HEK293 (cell line): ENCODE results near the gene HEATR3.

ENCODE experiments used
- GLIS2 ChIP-seq: fragments of 450-650 bp; formaldehyde crosslinking; IDR thresholded peaks from 2 replicates; pipeline ENCODE4 v1.5.1; 2016; ENCODE audit warnings: missing biosample characterization, missing genetic modification characterization
- OVOL3 ChIP-seq: fragments of 450-650 bp; formaldehyde crosslinking; IDR thresholded peaks from 2 replicates; pipeline ENCODE4 v1.5.1; 2016; ENCODE audit warnings: missing biosample characterization, missing genetic modification characterization
- PATZ1 ChIP-seq: fragments of 450-650 bp; formaldehyde crosslinking; IDR thresholded peaks from 2 replicates; pipeline ENCODE4 v1.5.1; 2016; ENCODE audit warnings: missing biosample characterization, missing genetic modification characterization
- PRDM1 ChIP-seq: fragments of 450-650 bp; formaldehyde crosslinking; IDR thresholded peaks from 2 replicates; pipeline ENCODE4; 2016; ENCODE audit warnings: missing biosample characterization, missing genetic modification characterization
- ZBTB7A ChIP-seq: fragments of 450-650 bp; formaldehyde crosslinking; IDR thresholded peaks from 2 replicates; pipeline ENCODE4 v1.5.1; 2016; ENCODE audit warnings: low read depth, missing biosample characterization, missing genetic modification characterization
- ZEB2 ChIP-seq: fragments of 450-650 bp; formaldehyde crosslinking; IDR thresholded peaks from 2 replicates; pipeline ENCODE4 v1.5.1; 2016; ENCODE audit warnings: missing biosample characterization, missing genetic modification characterization
- ZFP41 ChIP-seq: fragments of 450-650 bp; formaldehyde crosslinking; IDR thresholded peaks from 2 replicates; pipeline ENCODE4 v1.5.1; 2016; ENCODE audit warnings: missing biosample characterization, missing genetic modification characterization, borderline replicate concordance
- ZNF10 ChIP-seq: fragments of 450-650 bp; formaldehyde crosslinking; IDR thresholded peaks from 2 replicates; pipeline ENCODE4 v1.5.1; 2017; ENCODE audit warnings: missing biosample characterization, missing genetic modification characterization
- ZNF155 ChIP-seq: fragments of 450-650 bp; formaldehyde crosslinking; IDR thresholded peaks from 2 replicates; pipeline ENCODE4 v1.5.1; 2016; ENCODE audit warnings: missing biosample characterization, missing genetic modification characterization
- ZNF16 ChIP-seq: fragments of 450-650 bp; formaldehyde crosslinking; IDR thresholded peaks from 2 replicates; pipeline ENCODE4 v1.5.1; 2016; ENCODE audit warnings: low read depth, missing biosample characterization, missing genetic modification characterization
- ZNF169 ChIP-seq: fragments of 450-650 bp; formaldehyde crosslinking; IDR thresholded peaks from 2 replicates; pipeline ENCODE4 v1.5.1; 2016; ENCODE audit warnings: missing biosample characterization, missing genetic modification characterization
- ZNF2 ChIP-seq: fragments of 450-650 bp; formaldehyde crosslinking; IDR thresholded peaks from 2 replicates; pipeline ENCODE4 v1.5.1; 2016; ENCODE audit warnings: missing biosample characterization, missing genetic modification characterization
- ZNF211 ChIP-seq: fragments of 450-650 bp; formaldehyde crosslinking; IDR thresholded peaks from 2 replicates; pipeline ENCODE4 v1.5.1; 2016; ENCODE audit warnings: low read depth, missing biosample characterization, missing genetic modification characterization
- ZNF26 ChIP-seq: fragments of 450-650 bp; formaldehyde crosslinking; IDR thresholded peaks from 2 replicates; pipeline ENCODE4 v1.5.1; 2016; ENCODE audit warnings: missing biosample characterization, missing genetic modification characterization
- ZNF324 ChIP-seq: fragments of 450-650 bp; formaldehyde crosslinking; IDR thresholded peaks from 2 replicates; pipeline ENCODE4 v1.5.1; 2016; ENCODE audit warnings: missing biosample characterization, missing genetic modification characterization
- ZNF37A ChIP-seq: fragments of 450-650 bp; IDR thresholded peaks from 2 replicates; pipeline ENCODE4 v1.5.1; 2018; ENCODE audit warnings: missing biosample characterization, missing genetic modification characterization
- ZNF416 ChIP-seq: fragments of 450-650 bp; formaldehyde crosslinking; IDR thresholded peaks from 2 replicates; pipeline ENCODE4 v1.5.1; 2016; ENCODE audit warnings: missing biosample characterization, missing genetic modification characterization
- ZNF513 ChIP-seq: fragments of 450-650 bp; IDR thresholded peaks from 2 replicates; pipeline ENCODE4 v1.5.1; 2018; ENCODE audit warnings: missing biosample characterization, missing genetic modification characterization
- ZNF558 ChIP-seq: fragments of 450-650 bp; formaldehyde crosslinking; IDR thresholded peaks from 2 replicates; pipeline ENCODE4 v1.5.1; 2016; ENCODE audit warnings: missing biosample characterization, missing genetic modification characterization
- ZNF747 ChIP-seq: fragments of 450-650 bp; formaldehyde crosslinking; IDR thresholded peaks from 2 replicates; pipeline ENCODE4 v1.5.1; 2016; ENCODE audit warnings: missing biosample characterization, missing genetic modification characterization
- ZNF768 ChIP-seq: fragments of 450-650 bp; formaldehyde crosslinking; IDR thresholded peaks from 2 replicates; pipeline ENCODE4 v1.5.1; 2018; ENCODE audit warnings: missing biosample characterization, mild to moderate bottlenecking, missing genetic modification characterization
- ZNF776 ChIP-seq: fragments of 450-650 bp; formaldehyde crosslinking; IDR thresholded peaks from 2 replicates; pipeline ENCODE4 v1.5.0; 2017; ENCODE audit warnings: missing biosample characterization, missing genetic modification characterization, borderline replicate concordance
- ZNF792 ChIP-seq: fragments of 450-650 bp; formaldehyde crosslinking; IDR thresholded peaks from 2 replicates; pipeline ENCODE4 v1.5.1; 2016; ENCODE audit warnings: missing biosample characterization, missing genetic modification characterization
- ZNF830 ChIP-seq: fragments of 450-650 bp; IDR thresholded peaks from 2 replicates; pipeline ENCODE4 v1.5.0; 2018; ENCODE audit warnings: missing biosample characterization, missing genetic modification characterization, low read depth, mild to moderate bottlenecking, moderate library complexity
- TF ChIP-seq, protein P1 (sequence below): fragments of 450-650 bp; formaldehyde crosslinking; IDR thresholded peaks from 2 replicates; pipeline ENCODE4 v1.5.1; 2016; ENCODE audit warnings: missing biosample characterization, missing genetic modification characterization
- TF ChIP-seq, protein P2 (sequence below): fragments of 450-650 bp; formaldehyde crosslinking; IDR thresholded peaks from 2 replicates; pipeline ENCODE4 v1.5.1; 2017; ENCODE audit warnings: missing biosample characterization, missing genetic modification characterization
- TF ChIP-seq, protein P3 (sequence below): fragments of 450-650 bp; formaldehyde crosslinking; IDR thresholded peaks from 2 replicates; pipeline ENCODE4 v1.5.1; 2016; ENCODE audit warnings: missing biosample characterization, missing genetic modification characterization
- TF ChIP-seq, protein P4 (sequence below): fragments of 450-650 bp; formaldehyde crosslinking; IDR thresholded peaks from 2 replicates; pipeline ENCODE4 v1.5.1; 2016; ENCODE audit warnings: missing biosample characterization, missing genetic modification characterization

Gene HEATR3

DNA sequence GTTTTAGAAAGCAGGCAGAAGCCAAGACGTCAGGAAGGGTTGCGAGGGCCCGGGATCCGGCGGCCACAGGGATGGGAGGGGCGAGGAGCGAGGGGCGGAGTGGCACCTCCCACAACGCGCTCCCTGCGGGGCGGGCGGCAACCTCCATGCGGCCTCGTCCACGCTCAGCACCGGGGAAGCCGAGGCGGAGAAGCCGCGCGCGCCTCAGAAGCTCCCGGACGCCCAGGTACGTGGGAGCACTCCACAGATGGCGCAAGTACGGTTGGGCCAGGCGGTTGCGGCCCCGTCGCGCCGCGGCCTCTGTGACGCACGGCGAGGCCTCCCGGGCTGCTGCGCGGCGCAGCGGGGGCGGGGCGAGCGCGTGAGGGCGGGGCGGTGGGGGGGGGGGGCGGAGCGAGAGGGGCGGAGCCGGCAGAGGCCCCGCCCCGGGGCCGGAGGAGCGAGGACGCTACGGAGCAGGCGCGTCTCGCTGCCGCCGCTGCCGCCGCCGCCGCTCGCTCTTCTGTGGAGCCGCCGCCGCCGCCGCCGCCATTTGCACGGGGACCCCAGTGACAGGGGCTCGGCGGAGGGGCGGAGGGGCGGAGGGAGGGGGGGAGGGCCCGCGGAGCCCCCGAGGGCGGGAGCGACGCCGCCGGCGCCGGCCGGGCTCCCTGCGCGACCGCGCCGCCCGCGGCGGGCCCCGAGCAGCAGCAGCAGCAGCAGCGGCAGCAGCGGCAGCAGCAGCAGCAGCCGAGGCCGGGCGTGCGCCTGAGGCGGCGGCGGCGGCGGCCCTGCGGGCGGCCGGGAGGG lies 87.2 kb downstream of the HEATR3 start, which contains the start of gene TENT4B (continued):
- TF ChIP-seq OVOL3 (tag by site-specific recombination) (no peak), ZNF792 (tag by site-specific recombination) (no peak), ZNF513 (tag by site-specific recombination) (no peak), ZNF10 (tag by site-specific recombination) (no peak), PRDM1 (tag by site-specific recombination) (no peak), ZNF416 (tag by site-specific recombination) (no peak), ZEB2 (tag by site-specific recombination) (peak; percentile 57; the same call in 1 of the 2 replicates), ZFP41 (tag by site-specific recombination) (no peak), ZBTB7A (tag by site-specific recombination) (no peak), ZNF211 (no peak), ZNF155 (tag by site-specific recombination) (no peak), ZNF558 (no peak), ZNF2 (tag by site-specific recombination) (0 out of 2 replicates have a peak, but pooled peaks have one; percentile 13), ZNF324 (tag by site-specific recombination) (no peak), ZNF169 (tag by site-specific recombination) (no peak), ZNF16 (tag by site-specific recombination) (no peak), ZNF768 (no peak), GLIS2 (tag by site-specific recombination) (peak; percentile 95), ZNF776 (tag by site-specific recombination) (no peak), ZNF830 (tag by site-specific recombination) (no peak), ZNF37A (tag by site-specific recombination) (no peak), PATZ1 (tag by site-specific recombination) (peak; percentile 79), ZNF26 (no peak), ZNF747 (tag by site-specific recombination) (no peak)
- TF ChIP-seq, protein P1, sequence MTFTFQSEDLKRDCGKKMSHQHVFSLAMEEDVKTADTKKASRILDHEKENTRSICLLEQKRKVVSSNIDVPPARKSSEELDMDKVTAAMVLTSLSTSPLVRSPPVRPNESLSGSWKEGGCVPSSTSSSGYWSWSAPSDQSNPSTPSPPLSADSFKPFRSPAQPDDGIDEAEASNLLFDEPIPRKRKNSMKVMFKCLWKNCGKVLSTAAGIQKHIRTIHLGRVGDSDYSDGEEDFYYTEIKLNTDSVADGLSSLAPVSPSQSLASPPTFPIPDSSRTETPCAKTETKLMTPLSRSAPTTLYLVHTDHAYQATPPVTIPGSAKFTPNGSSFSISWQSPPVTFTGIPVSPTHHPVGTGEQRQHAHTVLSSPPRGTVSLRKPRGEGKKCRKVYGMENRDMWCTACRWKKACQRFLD (tag by site-specific recombination): no peak
- TF ChIP-seq, protein P2, sequence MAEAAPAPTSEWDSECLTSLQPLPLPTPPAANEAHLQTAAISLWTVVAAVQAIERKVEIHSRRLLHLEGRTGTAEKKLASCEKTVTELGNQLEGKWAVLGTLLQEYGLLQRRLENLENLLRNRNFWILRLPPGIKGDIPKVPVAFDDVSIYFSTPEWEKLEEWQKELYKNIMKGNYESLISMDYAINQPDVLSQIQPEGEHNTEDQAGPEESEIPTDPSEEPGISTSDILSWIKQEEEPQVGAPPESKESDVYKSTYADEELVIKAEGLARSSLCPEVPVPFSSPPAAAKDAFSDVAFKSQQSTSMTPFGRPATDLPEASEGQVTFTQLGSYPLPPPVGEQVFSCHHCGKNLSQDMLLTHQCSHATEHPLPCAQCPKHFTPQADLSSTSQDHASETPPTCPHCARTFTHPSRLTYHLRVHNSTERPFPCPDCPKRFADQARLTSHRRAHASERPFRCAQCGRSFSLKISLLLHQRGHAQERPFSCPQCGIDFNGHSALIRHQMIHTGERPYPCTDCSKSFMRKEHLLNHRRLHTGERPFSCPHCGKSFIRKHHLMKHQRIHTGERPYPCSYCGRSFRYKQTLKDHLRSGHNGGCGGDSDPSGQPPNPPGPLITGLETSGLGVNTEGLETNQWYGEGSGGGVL (tag by site-specific recombination): no peak
- TF ChIP-seq, protein P3, sequence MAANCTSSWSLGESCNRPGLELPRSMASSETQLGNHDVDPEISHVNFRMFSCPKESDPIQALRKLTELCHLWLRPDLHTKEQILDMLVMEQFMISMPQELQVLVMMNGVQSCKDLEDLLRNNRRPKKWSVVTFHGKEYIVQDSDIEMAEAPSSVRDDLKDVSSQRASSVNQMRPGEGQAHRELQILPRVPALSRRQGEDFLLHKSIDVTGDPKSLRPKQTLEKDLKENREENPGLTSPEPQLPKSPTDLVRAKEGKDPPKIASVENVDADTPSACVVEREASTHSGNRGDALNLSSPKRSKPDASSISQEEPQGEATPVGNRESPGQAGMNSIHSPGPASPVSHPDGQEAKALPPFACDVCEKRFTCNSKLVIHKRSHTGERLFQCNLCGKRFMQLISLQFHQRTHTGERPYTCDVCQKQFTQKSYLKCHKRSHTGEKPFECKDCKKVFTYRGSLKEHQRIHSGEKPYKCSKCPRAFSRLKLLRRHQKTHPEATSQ (tag by site-specific recombination): peak; percentile 70; the same call in 1 of the 2 replicates
- TF ChIP-seq, protein P4, sequence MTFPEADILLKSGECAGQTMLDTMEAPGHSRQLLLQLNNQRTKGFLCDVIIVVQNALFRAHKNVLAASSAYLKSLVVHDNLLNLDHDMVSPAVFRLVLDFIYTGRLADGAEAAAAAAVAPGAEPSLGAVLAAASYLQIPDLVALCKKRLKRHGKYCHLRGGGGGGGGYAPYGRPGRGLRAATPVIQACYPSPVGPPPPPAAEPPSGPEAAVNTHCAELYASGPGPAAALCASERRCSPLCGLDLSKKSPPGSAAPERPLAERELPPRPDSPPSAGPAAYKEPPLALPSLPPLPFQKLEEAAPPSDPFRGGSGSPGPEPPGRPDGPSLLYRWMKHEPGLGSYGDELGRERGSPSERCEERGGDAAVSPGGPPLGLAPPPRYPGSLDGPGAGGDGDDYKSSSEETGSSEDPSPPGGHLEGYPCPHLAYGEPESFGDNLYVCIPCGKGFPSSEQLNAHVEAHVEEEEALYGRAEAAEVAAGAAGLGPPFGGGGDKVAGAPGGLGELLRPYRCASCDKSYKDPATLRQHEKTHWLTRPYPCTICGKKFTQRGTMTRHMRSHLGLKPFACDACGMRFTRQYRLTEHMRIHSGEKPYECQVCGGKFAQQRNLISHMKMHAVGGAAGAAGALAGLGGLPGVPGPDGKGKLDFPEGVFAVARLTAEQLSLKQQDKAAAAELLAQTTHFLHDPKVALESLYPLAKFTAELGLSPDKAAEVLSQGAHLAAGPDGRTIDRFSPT (tag by site-specific recombination): no peak
